Loucy (cell line): ENCODE measurements around the gene TAF4B.

Source experiments
- CTCF ChIP-seq: fragments of 200-600 bp; sonication (generic); conservative IDR thresholded peaks from 2 replicates; pipeline ENCODE4 v1.5.1; 2014; ENCODE audit warnings: mild to moderate bottlenecking, antibody characterized with exemption, low read length
- EZH2phosphoT487 ChIP-seq: fragments of 200-600 bp; IDR thresholded peaks from 2 replicates; pipeline ENCODE4 v1.6.1; 2018; ENCODE audit warnings: antibody characterized with exemption, mild to moderate bottlenecking, moderate library complexity, borderline replicate concordance

GRCh38 chr18:26335571-26336487 lies 109.6 kb downstream of the TAF4B start:
- TF ChIP-seq CTCF (no peak), EZH2phosphoT487 (no peak)
